ENCODE data around the gene PEX11B.

Gene PEX11B, protein sequence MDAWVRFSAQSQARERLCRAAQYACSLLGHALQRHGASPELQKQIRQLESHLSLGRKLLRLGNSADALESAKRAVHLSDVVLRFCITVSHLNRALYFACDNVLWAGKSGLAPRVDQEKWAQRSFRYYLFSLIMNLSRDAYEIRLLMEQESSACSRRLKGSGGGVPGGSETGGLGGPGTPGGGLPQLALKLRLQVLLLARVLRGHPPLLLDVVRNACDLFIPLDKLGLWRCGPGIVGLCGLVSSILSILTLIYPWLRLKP

DNA sequence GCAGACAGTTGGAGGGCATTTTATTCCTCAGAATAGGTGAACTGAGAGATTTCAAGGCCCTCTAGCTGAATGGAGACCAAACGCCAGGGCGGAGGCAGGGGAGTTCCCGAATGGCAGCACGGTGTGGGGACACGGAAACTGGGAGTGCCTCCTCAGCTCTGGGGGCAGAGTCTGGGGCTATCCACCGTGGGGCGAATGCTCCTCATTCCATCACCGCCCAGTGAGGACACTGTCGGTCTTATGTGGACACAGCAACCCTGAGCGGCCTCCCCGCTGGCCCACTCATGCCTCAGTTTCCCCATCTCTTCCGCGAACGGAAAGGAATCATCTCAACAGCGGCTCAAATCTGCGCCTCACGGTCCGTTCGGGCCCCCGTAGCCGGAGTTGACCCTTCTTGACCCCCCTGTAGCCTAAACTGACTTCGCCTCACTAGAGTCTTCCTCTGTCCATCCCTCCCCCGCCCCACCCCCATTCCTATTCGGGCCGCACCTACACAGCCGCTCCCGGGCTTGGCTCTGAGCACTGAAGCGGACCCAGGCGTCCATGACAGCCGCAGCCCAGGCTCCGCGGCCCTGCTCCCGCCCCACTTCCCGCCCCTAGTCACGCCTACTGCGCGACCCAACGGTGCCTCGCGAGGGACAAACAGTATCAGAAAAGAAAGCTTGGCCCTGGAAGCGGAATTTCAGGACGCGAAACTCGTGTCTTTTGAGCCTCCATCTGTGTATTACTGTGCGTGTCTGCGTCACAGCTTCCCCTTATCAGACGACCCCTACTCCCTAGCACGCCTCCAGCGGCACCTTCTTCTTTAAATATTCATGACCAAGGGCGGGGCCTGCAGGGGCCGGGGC, at the start of gene PEX11B:
TSS of gene PEX11B (minus strand) at position 574 of the 848 bp plus-strand sequence. CDS start at position 545, 29 bp downstream.
- no peak for DNase-seq

DNA sequence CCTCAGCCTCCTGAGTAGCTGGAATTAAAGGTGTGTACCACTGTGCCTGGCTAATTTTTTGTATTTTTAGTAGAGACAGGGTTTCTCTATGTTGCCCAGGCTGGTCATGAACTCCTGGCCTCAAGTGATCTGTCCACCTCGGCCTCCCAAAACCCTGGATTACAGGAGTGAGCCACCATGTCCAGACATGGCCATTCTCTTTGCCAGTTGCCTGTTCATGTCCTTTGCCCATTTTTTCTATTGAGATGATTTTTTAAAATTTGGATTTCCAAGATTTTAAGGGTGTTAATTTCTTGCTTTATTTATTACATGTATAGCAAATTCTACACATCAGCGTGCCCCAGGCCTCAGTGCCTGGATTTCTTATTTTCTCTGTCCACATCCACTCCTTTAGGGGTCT, 48.8 kb upstream of the PEX11B start:
- no peak for DNase-seq

DNA sequence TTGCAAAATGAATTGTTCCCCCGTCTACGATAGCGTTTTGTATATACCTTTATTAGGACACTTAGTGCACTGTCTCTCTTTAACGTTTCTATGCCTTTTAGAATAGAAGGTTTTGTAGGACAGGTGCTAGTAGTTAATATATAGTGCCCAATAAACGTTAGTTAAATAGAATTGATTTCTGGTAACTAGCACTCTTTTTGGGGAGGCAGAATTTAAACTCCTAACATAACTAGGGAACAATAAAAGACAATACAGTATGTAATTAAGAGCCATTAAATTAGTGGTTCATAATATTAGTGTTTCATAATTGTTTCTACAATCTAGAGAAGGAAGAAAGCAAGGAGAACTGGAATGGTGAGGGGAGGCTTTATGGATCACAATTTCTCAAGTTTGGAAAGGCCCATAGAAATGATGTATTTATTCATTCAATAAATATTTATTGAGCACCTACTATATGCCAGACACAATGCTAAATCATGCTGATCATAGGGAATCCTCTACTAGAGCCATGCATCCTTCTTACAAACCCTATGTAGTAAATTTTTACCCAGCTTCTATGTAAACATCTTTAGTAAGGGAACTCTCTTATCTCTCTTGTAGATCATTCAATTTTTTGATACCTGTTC, 46.7 kb upstream of the PEX11B start:
- no peak for DNase-seq

DNA sequence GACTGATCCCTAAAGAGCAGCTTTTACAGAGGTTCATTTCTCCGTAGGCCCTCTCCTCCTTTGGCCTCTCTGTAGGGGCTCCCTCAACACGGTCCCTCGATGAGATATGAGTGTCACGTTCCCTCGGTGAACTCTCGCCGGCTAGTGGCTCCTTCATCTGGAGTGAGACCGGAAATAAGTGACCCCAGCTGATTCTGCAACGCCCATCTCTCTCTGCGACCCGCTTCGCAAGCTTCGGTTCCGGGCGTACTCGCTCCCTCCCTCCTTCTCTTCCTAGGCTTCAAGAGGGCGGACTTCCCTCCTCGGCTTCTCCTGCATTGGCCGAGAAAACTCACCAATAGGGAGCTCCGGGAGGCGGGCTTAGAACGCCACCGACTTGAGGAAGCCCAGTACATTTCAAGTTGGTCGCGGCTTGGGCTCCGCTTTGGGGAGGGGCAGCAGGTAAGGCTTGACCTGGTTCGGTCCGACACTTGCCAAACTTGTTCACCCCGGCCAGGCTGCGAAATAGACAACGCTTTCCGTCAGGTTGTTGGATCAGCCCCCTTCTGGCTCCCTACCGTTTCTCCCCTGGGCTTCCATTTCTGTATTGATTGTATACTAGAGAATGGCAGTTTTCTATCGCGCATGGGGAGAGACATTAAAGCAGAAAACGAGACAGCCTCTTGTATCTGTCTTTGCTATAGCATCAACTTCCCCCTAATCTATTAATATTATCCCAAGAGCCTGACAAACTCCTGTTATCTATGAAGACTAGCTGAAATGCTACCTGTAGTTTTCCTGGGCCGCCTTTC, 46.0 kb upstream of the PEX11B start, which contains the start of the genes ANKRD34A and POLR3GL:
TSS of gene ANKRD34A (minus strand) at position 248 of the 791 bp plus-strand sequence. CDS start 2,816 bp downstream, outside the sequence.
TSS of gene POLR3GL (plus strand) at position 363 of the 791 bp plus-strand sequence. CDS start 10,176 bp downstream, outside the sequence.
- no peak for DNase-seq

DNA sequence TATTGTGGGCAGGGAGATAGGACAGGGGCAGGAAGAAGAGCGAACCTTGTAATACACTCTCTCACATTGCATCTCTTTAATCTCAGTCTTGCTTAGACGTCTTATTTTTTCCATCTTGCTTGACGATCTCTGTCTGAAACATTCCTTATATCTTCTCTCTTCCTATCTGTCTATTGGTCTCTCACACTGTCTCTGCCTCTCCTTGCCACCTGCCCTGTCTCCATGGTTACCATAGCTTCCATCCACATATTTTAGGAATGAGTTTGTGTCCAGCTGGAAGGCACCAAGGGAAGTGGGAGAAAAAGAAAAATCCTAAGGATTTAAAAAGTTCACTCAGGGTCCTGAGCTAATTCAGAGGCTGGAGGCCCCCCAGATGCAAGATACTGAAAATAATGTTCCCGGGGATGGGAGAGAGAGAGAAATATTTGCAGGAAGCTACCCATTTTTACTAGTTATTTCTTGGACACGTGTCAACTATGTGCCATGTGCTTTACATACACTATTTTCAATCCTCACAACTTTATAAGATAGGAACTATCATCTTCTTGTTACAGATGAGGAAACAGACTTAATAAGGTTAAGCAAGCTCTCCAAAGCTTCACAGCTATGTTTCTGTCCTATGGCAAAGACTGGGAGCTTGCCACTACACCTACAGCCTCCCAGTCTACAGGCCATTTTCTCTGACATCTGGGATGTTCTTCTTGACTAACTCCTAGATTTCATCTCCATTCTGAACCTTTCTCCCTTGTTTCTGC, 44.9 kb upstream of the PEX11B start:
- DNase-seq, result no peak

DNA sequence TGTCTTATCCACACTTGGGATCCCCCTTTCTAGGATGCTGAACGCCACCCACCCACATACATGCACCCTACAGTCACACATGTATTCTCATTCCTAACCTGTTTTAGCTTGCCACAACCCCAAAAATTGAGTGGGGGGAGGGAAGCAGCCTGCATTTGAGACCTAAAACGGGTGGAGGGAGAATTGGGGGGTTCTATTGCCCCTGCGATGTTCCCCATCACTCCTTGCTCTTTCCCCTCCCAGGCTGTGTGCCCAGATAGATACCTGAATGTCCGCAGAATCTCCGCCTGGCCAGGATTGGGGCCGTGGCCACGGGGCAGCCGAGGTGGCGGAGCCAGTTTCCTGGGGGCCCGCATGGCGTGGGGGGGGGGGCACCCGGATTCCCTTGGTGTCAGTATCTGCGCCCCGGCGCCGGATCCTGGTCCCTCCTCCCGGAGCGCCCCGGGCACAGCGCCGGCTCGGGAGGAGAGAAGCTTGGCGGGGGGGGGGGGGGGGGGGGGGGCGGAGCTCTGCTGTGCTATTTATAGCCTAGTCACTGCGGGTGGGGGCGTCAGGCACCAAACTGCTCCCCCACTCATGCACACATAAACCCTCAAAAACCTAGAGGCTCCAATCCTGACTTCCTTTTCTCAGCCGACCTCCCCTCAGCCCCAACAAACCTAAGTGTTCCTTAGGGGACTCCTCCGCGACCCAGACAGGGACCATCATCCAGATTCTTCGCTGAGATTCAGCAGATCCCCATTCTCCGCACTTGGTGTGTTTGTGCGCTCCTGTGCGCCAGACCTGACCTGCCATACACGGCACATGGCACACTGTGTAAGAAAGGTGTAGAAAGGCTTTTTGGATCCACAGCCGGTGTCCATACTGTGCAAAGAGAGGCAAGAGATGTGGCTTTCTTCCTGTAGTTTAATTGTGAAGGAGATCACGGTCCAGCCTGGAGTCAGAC, 43.9 kb upstream of the PEX11B start:
- no peak for DNase-seq

DNA sequence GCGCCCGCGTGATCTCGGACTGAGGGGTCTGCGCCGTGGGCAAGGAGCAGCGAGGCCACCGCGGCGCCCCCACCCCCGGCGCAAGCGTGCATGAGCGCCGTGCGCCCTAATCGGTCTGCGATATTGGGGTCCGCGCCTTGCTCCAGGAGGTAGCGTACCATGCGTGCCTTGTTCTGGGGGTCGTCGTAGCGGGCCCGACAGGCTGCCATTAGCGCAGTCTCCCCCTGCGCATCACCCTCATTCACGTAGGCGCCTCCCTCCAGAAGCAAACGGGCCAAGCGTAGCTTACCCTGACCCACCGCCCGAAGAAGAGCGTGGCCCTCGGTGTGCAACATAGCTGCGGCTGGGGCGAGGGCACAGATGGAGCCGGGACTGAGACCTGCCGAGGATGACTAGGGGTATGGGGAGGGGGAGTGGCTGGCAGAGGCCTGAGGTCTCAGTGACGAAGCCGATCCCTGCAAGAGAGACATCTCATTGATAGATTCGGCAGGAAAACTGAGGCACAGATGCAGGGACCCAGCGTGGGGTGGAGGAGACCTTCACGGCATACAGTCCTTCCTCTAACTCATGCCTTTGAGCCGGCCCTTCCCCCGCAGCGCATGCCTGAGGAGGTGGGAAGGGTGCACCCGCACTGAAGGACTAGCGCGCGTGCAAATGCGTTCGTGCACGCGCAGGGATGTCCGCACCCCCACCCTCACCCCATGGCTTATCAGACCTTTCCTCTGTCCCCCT, 43.1 kb upstream of the PEX11B start:
- no peak for DNase-seq

DNA sequence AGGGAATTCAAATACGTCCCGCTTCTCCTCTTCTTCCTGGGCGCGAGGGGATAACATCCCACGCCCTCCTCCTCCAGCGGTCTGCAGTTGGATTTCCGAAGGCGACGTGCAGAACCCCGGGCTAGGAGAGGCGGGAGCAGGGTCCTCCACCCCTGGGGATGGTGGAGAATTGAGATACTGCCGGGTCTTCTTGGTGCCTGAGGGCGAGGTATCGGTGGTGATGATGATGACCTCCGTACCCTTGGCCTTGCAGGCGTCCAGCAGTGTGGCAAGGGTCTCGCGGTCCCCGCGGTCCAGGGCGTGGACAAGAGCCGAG, 42.5 kb upstream of the PEX11B start:
- no peak for DNase-seq

DNA sequence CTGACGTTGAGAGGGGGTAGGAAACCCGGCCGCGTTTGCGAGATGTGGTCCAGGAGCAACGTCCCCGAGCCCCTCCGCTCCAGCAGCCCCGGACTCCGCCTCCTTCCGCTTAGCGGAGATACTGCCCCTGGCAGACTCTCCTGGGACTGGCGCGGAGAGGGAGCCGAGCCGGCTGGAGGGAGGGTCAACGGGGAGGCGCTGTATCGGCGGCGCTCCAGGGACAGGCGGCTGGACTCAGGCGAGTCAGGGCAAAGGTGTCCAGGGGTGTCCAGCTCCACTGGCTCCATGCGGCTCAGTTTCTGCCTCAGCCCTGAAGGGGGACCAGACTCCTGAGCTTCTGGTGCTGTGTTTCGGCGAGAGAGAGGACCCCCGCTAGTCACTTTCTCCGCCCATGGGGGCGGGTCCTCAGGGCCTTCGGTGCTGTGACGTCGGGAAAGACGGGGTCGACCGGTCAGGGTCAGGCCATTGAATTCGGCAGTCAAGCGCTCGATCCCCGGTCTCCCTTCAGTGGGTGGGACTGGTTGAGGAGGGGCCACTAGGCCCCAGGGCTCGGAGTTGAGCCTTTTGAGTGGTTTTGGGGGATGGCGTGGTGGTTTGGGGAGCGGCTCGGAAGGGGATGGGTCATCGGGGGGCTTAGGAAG, 42.1 kb upstream of the PEX11B start:
- no peak for DNase-seq

DNA sequence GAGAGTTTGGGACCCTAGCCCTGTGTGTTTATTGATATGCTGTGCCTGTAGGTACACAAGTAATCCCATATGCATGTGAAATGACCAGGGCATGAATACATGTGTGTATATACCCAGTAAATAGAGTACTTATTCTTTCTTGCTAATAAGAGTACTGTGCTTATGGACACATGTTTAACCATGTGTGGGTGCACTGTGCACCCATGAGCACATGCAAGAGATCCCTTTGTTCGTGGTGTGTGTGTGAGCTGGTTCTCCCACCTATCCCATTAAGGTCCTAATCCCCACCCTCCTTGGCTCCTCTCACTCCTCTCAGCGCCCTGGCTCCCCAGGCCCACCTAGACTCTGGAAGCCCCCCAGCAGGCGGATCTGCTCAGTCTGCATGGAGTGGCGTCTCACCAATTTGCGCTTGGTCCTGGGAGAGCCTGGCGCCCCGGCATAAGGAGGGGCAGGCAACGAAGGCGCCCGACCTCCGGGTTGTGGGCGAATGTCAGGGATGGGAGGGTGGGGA, 41.5 kb upstream of the PEX11B start:
- DNase-seq, result no peak

DNA sequence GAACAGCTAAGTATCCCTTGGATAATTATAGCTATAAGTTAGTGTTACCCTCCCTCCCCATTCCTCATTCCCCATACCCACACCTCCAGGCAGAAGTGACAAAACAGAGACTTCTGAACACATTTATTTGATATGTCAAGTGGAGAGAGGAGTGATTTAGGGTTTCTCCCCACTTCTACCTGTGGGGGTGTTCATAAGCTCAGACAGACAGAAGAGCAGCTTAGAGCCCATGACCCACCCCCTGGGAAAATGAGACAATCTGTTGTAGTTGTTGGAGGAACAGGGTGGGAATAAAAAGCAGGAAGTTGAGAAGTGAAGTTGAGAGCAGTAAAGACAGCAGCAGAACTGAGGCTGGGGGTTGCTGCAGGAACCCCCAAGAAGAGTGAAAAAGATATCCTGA, 40.8 kb upstream of the PEX11B start:
- DNase-seq, result no peak

DNA sequence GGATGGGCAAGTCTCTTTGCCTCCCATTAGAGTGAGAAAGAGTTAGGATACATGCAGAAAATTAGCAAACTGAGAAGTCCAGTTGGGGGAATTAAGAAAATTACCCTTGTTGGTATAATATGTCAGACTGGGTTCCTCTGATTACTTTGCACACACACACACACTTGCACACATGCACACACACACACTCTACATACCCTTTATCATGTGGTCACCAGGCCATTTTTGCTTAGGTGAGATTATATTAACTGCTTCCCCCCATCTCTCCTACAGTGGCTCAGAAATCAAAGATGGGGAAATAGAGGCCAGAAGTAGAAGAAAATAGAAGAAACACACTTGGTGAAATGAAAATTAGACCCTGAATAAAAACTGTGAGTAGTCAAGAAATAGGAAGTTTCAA, 40.2 kb upstream of the PEX11B start:
- no peak for DNase-seq

DNA sequence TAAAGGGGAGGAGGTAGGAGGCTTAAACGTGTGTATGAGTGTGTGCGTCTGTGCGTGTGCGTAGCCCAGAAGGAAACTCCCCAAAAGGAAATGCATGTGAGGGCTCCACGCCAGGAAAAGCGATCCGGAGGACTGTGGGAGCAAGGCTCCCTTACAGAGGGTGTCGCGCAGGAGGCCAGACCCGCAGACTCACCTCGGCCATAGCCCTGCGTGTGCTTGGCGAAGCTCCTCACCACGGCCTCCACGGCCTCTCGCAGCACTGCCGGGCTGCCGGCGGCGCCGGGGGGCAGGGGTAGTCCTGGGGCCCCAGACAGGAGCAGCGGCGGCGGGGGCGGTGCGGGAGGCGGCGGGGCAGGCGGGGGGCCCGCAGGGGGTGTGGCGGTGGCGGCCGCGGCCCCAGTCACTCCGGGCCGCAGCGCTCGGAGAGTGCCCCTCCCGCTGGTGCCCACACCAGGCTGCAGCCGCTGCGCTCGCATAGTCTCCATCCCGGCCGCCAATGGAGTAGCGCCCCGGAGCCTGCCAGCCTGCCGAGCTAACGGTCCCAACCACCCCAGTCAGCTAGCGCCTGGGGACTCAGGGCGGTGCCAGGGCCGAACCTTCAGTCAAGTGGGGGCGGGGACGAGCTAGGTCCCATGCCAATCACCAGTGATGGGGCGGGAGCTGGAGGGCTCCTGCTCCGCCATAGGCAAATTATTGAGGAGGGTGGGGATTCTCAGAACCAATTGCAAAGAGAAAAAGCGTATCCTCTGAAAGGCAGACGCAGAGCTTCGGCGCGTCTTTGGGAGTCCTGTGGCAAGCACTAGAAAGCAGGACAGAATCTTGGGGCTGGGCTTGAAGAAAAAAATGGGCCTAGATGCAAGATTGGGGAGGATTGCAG, 39.2 kb upstream of the PEX11B start, which contains the start of gene LIX1L:
TSS of gene LIX1L (minus strand) at position 575 of the 877 bp plus-strand sequence. CDS start at position 485, 90 bp downstream.
- DNase-seq, result no peak

DNA sequence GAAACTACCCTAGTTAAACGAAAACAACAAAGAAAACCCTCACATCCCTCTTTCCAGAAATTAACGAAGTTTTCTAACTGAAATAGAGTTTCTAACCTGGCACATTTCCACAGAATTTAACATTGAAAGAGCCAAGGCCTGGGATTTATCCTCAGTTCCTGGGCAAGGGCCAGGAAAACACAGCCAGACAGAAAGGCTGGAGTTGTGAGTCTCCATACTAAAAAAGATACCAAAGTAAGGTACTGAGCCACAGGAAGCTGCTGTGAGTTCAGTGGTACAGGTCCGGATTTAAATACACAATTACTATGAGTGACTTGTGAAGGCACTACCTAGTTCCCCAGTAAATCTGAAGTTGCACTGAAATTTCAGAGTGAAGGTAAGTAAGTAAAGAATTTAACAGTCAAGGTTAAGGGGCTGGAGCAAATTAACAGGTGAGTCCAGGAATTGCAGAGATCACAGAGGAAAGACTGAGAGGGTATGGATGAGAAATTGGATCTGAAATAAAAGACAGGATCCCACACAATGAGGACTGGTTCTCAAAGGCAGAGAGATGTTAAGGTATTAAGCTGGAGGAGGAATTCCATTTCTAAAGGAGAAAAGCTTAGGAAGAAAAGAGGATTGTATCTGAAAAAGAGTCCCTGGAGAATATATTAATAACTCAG, 38.4 kb upstream of the PEX11B start:
- DNase-seq, result no peak

DNA sequence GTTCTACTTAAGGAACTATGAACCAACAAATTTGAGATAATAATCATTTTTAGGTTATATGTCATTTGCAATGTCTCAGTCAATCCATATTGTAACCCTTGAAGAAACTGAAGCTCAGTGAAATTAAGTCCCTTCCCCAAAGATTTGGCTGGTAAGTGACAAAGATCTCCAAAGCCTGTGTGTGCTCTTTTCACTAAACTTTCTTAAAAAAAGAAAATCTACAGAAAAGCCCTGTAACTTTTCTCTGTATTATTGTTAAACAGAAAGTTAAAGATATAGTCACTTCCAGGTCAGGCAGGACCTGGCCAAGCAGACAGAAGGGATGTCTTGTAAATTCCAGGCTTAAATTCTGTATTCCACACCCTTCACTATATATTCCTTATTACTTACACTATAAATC, 37.8 kb upstream of the PEX11B start:
- no peak for DNase-seq

DNA sequence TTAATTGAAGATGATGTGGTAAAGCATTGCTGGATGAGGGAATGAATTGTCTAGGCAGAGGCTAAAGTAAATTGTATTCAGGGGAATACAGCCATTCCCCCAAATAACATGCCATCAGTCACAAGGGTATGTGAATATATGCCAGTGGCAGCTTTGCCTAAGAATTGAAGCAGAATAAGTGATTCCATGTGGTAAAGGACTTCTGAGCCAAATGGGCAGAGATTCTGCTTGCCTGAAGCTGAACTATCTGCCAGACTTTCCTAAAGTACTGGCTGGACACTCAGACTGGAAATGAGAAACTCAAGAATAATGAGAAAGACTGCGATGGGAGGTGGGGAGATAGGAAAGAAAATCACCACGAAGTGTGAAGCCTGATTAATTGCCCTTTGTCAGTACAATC, 36.9 kb upstream of the PEX11B start:
- no peak for DNase-seq

DNA sequence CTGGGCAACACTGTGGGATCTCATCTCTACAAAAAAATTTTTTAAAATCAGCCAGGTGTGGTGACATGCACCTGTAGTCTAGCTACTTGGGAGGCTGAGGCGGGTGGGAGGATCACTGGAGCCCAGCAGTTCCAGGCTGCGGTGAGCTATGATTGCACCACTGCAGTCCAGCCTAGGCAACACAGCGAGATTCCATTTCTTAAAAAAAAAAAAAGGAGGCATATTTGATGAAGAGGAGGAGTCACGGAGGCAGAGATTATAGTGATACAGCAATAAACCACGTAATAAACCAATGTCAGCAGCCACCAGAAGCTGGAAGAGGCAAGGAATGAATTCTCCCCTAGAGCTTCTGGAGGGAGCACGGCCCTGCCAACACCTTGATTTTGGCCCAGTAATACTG, 35.3 kb upstream of the PEX11B start:
- DNase-seq, result no peak

DNA sequence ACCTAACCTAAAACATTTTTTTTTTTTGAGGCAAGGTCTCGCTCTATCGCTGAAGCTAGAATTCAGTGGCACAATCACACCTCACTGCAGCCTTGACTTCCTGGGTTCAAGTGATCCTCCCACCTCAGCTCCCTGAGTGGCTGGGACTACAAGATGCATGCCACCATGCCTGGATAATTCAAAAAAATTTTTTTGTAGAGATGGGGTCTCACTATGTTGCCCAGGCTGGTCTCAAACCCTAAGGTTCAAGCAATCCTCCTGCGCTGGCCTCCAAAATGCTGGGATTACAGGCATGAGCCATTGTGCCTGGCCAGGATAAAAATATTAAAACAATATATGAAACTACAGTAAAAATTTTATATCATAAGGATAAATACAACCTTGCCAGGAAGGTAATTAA, 34.4 kb upstream of the PEX11B start:
- no peak for DNase-seq

All from cortex of kidney (tissue), 1 donor.